ENCODE results near the gene PSMG3.

- TF ChIP-seq, protein P1, sequence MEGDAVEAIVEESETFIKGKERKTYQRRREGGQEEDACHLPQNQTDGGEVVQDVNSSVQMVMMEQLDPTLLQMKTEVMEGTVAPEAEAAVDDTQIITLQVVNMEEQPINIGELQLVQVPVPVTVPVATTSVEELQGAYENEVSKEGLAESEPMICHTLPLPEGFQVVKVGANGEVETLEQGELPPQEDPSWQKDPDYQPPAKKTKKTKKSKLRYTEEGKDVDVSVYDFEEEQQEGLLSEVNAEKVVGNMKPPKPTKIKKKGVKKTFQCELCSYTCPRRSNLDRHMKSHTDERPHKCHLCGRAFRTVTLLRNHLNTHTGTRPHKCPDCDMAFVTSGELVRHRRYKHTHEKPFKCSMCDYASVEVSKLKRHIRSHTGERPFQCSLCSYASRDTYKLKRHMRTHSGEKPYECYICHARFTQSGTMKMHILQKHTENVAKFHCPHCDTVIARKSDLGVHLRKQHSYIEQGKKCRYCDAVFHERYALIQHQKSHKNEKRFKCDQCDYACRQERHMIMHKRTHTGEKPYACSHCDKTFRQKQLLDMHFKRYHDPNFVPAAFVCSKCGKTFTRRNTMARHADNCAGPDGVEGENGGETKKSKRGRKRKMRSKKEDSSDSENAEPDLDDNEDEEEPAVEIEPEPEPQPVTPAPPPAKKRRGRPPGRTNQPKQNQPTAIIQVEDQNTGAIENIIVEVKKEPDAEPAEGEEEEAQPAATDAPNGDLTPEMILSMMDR (tag by site-specific recombination; IDR thresholded peaks at IDR 0.05): no peak
- TF ChIP-seq ZNF658 (tag by site-specific recombination; IDR thresholded peaks at IDR 0.05): no peak
- no peak for TF ChIP-seq ZNF324 (tag by site-specific recombination; IDR thresholded peaks at IDR 0.05)
- TF ChIP-seq ZNF426 (tag by site-specific recombination; IDR thresholded peaks at IDR 0.05): no peak
- no peak for TF ChIP-seq ZNF560 (tag by site-specific recombination; IDR thresholded peaks at IDR 0.05; ENCODE audit: borderline replicate concordance)
- TF ChIP-seq ZNF140 (tag by site-specific recombination; IDR thresholded peaks at IDR 0.05): no peak
- TF ChIP-seq, protein P2, sequence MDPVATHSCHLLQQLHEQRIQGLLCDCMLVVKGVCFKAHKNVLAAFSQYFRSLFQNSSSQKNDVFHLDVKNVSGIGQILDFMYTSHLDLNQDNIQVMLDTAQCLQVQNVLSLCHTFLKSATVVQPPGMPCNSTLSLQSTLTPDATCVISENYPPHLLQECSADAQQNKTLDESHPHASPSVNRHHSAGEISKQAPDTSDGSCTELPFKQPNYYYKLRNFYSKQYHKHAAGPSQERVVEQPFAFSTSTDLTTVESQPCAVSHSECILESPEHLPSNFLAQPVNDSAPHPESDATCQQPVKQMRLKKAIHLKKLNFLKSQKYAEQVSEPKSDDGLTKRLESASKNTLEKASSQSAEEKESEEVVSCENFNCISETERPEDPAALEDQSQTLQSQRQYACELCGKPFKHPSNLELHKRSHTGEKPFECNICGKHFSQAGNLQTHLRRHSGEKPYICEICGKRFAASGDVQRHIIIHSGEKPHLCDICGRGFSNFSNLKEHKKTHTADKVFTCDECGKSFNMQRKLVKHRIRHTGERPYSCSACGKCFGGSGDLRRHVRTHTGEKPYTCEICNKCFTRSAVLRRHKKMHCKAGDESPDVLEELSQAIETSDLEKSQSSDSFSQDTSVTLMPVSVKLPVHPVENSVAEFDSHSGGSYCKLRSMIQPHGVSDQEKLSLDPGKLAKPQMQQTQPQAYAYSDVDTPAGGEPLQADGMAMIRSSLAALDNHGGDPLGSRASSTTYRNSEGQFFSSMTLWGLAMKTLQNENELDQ (tag by site-specific recombination; IDR thresholded peaks at IDR 0.05; ENCODE audit: low read depth): no peak
- TF ChIP-seq KLF1 (tag by site-specific recombination; IDR thresholded peaks at IDR 0.05): no peak
- TF ChIP-seq ZNF138 (tag by site-specific recombination; IDR thresholded peaks at IDR 0.05; ENCODE audit: borderline replicate concordance): no peak
- no peak for TF ChIP-seq ZNF18 (tag by site-specific recombination; IDR thresholded peaks at IDR 0.05)
- no peak for TF ChIP-seq WT1 (tag by site-specific recombination; IDR thresholded peaks at IDR 0.05)
- TF ChIP-seq, protein P3, sequence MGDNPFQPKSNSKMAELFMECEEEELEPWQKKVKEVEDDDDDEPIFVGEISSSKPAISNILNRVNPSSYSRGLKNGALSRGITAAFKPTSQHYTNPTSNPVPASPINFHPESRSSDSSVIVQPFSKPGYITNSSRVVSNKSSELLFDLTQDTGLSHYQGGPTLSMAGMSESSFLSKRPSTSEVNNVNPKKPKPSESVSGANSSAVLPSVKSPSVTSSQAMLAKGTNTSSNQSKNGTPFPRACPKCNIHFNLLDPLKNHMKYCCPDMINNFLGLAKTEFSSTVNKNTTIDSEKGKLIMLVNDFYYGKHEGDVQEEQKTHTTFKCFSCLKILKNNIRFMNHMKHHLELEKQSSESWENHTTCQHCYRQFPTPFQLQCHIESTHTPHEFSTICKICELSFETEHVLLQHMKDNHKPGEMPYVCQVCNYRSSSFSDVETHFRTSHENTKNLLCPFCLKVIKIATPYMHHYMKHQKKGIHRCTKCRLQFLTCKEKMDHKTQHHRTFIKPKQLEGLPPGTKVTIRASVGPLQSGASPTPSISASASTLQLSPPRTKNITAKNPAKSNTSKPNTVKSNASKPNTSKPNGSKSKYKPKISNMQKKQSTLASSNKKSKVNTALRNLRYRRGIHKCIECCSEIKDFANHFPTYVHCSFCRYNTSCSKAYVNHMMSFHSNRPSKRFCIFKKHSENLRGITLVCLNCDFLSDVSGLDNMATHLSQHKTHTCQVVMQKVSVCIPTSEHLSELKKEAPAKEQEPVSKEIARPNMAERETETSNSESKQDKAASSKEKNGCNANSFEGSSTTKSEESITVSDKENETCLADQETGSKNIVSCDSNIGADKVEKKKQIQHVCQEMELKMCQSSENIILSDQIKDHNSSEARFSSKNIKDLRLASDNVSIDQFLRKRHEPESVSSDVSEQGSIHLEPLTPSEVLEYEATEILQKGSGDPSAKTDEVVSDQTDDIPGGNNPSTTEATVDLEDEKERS (tag by site-specific recombination; IDR thresholded peaks at IDR 0.05): no peak
- TF ChIP-seq MEIS1 (CRISPR knock-in tag; IDR thresholded peaks at IDR 0.05; ENCODE audit: borderline replicate concordance): no peak
Observed at GRCh38 chr7:1598961-1599639, 29.3 kb upstream of the PSMG3 start.

Data from HEK293 (cell line).